OCI-LY3 (cell line): ENCODE measurements around the gene MLXIP.

ENCODE experiments used
- EZH2phosphoT487 ChIP-seq: fragments of 200-600 bp; shearing (Covaris generic); IDR thresholded peaks from 2 replicates; pipeline ENCODE4 v1.6.1; 2018; ENCODE audit warnings: antibody characterized with exemption, mixed run types, low read depth
- TF ChIP-seq, protein P1 (sequence below): fragments of 200-600, 300-600 bp; sonication (generic); IDR thresholded peaks from 2 replicates; pipeline ENCODE4 v1.5.1; 2014; ENCODE audit warnings: antibody characterized with exemption, low read length, low read depth

DNA sequence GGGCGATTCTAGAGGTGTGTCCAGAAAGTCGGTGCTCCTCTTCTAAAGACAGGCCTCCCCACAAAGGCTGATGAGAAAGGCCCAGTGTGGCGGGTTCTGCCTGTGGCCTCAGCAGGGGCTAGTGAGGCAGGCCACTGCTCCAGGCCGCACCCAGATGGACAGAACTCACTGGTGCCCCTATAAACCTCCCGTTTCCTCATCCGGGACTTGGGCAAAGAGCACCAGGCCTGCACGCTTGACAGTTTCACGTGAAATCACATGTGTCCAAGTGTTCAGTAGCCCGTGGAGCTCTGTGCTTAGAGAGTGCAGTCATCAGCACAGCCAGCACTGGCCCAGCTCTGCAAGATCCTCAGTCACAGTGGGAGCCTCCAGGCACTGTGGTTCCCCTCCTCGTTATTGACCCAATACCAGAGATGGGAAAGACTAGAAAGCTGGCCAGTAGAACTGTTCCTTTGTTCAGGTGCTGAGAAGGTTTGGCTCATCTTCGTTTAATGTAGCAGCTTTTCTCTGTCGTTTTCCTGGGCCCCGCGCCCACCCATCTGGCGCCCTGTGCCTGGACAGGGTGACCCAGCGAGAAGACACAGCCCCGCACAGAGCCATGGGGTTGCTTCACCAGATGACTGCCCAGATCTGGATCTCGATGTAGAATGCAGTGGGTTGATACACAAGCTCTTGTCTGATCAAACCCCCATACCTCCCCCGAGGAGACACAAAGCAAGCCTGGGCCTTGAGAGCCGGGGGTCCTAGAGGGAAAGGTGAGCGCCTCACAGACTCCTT, 69.1 kb downstream of the MLXIP start:
- TF ChIP-seq, protein P1, sequence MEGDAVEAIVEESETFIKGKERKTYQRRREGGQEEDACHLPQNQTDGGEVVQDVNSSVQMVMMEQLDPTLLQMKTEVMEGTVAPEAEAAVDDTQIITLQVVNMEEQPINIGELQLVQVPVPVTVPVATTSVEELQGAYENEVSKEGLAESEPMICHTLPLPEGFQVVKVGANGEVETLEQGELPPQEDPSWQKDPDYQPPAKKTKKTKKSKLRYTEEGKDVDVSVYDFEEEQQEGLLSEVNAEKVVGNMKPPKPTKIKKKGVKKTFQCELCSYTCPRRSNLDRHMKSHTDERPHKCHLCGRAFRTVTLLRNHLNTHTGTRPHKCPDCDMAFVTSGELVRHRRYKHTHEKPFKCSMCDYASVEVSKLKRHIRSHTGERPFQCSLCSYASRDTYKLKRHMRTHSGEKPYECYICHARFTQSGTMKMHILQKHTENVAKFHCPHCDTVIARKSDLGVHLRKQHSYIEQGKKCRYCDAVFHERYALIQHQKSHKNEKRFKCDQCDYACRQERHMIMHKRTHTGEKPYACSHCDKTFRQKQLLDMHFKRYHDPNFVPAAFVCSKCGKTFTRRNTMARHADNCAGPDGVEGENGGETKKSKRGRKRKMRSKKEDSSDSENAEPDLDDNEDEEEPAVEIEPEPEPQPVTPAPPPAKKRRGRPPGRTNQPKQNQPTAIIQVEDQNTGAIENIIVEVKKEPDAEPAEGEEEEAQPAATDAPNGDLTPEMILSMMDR = no peak
- TF ChIP-seq EZH2phosphoT487 = no peak
